Stimulated activated CD8-positive, alpha-beta memory T cell treated with anti-CD3 and anti-CD28 coated beads, Interleukin-12 subunit alpha, Interleukin-12 subunit beta, amount 100 ng/mL, for 4 hours (primary cell): ENCODE data around the gene NIT1.

Source experiments
- DNase-seq: peaks from one replicate; pipeline ENCODE4 v3.0.0-alpha.2; 2020; ENCODE audit warnings: low read depth

The NIT1 gene, protein sequence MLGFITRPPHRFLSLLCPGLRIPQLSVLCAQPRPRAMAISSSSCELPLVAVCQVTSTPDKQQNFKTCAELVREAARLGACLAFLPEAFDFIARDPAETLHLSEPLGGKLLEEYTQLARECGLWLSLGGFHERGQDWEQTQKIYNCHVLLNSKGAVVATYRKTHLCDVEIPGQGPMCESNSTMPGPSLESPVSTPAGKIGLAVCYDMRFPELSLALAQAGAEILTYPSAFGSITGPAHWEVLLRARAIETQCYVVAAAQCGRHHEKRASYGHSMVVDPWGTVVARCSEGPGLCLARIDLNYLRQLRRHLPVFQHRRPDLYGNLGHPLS

DNA sequence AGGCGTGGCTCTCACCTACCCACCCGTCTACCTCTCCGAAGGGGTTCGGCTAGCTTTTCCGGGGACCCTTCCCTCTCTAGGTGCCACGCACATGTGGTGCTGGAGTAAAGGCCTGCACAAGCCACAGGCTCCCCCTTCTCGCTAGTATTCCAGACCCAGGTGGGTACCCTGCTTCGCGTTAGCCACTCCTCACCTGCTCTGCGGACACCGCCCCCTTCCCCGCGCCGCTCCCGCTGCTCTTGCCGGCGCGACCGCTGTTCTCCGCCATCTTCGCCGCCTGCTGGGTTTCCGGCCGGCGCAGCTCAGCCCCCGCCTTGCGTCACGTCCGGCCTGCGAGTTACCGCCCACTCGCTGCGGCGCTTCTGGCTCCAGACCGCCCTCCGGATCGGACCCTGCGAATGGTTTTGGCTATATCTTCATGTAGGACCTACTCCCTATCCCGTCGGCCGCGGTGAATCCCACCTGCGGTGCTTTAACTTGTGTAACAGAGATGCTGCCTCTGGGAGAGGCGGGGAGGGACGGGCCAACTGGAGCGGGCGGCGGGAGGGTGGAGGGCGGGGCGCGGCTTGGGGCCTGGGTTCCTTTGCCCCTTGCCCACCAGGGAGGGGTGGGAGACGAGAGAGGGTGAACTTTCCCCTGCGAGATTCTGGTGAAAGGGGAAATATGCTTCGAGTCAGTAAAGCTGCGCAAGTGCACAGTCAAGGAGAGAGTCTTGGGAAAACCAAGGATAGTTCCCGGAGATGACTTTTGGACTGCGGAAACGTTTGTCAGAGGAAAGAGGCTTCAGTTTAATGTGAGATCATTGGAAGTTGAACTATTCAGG is at the start of gene NIT1, which contains the start of gene PFDN2:
Gene NIT1, plus strand, starts transcription at position 347 of the 823 bp plus-strand sequence. Its CDS starts 72 bp downstream, at position 419.
Gene PFDN2, minus strand, starts transcription at position 279 of the 823 bp plus-strand sequence. Its CDS starts 11 bp downstream, at position 268.
- peak; percentile 81 for DNase-seq

DNA sequence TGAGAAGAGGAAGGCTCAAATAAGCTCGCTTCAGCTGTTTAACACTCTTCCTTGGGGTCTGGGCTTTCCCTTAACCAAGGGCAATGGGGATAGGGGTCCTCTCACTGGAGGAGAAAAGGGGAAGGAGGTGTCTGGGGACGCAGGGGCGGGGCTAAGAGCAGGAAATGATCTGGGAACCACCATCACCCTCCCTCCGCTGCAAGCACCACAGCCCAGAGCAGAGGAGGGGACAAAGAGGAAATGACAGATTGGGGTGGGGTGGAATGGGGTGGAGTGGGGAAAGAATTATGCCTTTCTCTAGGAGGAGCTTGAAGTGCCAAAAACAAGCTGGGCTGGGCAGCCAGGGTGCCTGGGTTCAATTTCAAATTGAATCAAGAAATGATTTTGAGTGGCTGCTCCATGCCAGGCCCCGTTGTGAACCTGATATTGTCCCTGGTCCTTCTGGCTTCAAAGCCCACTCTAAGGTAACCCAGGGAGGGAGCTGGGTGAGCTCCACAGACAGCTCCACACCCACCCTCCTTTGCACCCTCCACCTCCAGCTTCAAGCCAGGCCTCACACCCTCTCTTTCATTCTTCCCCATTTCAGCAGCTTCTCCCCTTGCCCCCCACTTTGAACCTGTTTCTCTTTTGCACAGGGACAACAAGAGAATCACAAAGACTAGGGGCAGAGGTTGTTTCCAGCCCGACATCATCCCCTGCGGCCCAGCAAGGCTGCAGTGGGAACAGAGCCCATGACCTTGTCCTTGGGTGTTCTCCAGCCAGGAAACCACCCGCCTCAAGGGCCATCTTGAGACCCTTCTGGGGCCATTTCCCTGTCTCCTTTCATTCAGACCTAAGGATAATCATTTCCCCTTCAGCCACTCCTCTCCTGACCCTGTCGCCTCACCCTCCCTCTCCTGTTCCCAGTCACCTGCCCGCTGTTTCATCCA is 49.3 kb upstream of the NIT1 start:
- DNase-seq: peak; percentile 69

DNA sequence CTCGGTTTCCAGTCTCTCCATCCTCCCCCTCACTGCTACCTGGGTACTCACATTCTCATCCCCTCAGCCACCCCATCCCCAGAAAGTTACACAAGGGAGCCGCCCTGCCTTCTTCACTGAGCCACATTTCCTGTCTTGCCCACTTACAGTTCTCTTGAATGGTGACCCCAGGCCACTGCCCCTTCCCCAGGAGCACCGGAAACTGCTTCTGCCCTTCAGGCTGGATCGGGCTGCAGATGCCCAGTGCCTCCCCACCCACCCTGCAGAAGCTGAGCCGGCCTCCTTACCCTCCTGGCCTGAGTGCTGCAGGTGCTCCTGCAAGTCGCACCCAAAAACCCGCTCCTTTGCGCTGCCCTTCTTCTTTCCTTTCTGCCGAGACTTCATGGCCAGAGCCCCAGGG is 48.7 kb upstream of the NIT1 start:
- DNase-seq: no peak

DNA sequence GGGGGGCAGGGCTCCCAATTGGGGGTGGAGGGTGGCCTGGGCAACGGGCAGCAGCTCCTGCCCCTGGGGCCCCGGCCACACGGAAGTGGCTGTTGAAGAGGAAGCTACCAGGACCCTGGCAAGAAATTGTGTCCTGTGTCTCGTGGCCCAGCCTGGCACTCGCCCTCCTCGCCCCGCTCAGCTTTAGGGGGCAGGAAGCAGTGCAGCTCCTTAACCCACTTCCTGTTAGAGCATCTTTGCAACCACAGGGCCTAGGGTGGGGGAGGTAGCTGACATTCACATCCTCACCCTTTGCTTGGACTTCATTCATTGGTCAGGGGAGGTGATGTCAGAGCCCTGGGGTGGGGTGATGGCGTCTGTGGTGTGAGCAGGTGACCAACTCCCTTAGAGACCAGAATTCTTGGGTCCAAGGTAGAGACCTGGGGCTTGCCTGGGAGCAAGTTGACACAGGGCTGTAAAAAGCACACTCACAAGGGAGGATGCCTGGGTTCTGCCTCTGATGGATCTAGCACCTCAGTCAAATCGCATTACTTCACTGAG is 48.1 kb upstream of the NIT1 start, which contains the start of gene ARHGAP30:
Gene ARHGAP30, minus strand, starts transcription at position 161 of the 540 bp plus-strand sequence. CDS start 267 bp downstream, outside the sequence.
- peak; percentile 73 for DNase-seq

DNA sequence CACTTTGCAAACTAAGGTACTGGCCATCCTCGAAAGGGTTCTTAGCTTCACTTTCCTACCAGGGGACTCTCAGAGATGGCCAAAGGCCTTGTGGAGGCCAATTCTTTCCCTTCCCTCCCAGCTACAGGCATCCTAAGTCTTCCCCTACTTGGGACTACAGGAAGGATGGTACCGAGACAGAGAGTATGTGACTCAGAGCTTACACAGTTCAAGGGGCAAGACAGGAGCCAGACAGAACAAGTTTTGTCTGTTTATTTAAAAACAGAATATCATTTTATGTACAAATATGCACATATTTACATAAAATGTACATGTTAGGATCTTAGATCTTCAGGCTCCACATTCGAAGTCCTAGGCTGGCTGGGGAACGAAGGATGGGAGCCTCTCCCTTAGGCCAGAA is 47.1 kb upstream of the NIT1 start:
- no peak for DNase-seq

DNA sequence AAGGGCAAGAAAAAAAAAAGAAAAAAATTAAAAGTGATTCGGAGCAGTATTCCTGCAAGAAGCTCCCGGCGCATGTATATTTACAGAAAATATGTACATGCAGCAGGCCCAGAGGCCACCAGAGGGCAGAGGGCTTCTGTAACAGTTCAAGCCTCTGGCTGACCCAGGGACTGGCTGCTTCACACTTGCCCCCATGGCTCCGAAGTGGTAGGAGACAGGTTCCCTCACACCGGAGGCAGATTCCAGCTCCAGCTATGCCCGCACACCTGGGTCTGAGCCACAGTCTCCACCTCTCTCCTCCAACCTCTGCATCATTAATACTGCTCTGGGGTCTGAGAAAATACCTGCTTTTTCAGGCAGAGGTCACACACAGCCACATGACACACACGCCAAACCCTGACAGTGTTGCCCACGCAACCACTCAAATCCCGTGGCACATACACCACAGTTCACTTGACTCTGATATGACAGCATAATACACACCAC is 46.0 kb upstream of the NIT1 start:
- DNase-seq: no peak

DNA sequence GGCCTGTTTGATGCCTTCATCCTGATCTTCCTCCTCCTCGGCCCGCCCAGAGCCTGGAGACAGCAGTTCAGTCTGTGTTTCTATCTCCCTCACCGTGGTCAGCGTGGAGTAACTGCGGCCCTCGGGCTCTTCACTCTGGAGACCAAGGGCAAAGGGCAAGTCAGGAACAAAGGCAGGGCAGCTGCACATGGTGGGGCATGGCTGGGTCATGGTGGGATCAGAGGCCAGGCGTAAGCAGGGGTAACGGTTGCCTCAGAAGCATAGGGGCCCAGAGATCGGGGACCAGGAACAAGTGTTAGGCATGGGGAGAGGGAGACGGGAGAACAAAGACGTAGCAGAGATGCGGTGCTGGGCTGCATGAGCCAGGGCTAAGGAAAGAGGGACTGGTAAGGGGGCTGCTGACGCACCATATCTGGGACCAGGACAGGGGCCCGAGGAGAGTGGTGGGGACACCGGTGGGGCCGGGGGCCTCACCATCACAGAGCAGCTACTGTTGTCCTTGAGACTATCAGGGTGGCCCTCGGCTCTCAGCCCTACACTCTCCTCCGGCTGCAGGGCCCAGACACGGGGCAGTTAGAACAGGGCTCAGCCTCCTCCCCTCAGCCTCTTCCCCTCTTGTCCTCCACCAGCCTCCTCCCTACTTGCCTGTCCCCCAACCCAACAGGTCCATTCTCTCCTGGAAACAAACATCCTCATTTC is 45.0 kb upstream of the NIT1 start:
- no peak for DNase-seq

DNA sequence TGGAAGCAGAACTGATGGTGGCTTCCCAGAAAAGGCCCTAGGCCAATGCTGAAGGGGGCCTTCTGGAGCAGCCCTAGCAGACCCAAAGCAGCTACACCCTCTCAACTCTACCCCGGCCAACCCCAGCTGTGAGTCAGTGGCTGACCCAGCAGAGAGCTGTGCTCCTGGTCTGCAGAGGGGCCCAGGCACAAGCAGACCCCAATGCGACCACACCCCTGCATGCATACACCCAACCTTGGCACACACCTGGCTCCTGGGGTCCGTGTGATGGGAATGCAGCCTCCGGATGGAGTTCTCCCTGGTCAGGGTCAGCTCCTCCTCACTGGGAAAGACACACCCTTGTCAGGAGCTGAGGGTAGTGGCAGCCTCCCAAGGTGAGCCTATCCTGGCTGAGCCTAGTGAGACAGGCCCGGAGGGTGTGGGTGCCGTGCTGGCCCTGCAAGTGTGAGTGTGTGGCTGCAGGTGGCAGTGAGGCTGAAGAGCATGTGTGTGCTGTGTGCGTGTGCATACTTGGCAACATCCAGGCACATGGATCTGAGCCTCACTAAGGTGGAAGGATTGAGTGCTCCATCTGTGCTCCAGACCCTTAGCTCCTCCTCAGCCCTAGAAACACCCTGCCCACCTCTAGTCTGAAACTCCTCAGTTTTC is 44.3 kb upstream of the NIT1 start:
- DNase-seq: no peak

DNA sequence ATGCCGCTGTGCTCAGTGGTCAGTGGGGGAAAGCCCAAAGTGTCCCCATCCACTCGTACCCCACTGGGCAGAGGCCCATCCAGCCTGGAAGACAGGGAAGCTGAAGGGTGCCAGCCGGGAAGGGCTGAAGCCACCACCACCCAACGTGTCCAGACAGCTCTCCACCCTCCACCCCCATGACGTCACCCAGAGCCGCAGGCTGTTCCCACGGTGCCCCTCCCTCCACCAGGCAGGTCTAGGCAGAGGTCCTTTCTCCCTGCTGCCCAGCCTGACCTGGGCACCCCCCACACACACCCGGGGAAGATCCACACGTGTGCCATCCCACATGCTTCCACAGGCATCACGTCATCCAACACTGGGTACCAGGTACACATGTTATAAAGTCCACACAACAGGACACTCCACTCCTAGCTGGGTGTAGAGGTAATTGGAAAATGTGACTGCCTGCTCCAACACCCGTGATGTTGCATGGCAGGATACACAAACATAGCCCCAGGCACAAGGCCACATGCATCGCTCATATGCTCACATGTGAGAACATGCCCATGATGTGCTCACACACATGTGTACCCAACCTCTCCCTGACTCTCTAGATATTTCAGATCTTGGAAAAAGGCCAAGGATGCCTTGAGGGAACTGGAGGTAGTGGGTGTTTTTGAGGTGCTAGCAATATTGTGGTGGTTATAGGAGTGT is 43.1 kb upstream of the NIT1 start:
- DNase-seq: no peak

DNA sequence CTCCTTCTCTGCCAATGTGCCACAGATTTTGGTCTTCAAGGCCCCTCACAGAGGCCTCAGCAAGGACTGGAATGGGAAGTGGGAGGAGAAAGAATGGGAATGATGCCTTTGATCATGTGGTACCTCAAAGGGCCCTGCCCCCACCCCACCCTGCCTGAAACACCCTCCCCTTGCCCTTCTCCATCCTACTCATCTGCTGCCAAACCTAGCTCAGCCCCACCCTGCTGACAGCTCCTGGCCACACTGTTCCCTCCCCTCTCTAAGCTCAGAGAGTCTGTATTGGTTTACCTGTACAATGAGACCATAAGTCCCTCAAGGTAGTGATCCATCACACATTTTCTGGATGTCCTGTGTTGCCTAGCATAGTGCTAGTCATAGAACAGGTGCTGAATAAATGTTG is 41.5 kb upstream of the NIT1 start:
- DNase-seq: no peak

DNA sequence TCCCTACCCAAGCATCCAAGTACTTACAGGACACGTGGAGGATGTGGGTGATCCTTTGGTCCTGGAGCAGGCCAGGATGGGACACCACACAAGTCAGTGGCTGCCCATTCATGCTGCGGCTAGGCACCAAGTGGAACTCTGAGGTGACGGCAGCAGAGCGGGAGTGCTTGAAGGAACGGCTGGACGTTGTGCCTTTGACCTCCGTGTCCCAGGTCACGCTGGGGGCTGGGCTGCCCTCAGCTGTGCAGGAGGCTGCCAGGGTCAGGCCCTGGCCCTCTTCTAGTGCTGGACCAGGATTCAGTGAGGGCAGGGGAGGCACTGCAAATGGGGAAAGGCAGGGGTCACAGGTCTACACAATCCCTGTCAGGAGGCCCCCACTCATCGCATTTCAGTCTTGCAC is 40.5 kb upstream of the NIT1 start:
- DNase-seq: no peak

DNA sequence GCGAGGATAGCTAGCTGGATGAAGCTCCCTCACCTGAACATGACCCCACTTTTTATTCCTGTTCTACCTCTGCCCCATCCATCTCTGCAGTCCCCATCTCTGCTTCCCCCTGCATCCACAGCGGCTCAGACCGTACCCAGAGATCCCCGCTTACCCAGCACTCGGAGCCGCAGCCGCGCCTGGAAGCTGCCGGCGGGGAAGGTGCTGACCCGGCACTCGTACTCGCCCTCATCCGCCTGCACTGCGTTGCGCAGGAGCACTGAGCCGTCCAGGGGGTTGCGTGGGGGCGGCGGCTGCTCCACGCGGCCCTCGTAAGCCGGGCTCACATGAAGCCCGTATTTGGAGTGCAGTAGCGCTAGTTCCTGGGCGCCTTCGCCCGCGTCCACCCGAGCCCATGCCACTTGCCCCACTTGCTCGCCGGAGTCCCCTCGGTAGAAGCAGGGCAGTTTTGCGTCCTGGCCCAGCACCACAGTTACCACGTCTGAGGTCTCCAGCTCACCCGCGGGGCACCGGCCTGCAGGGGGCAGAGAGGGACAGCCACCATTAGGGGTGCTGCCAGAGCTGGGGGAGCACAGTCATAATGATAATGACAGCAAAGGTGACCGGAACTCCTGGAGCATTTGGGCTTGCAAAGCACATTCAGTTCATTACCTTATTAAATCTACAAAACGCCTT is 38.3 kb upstream of the NIT1 start:
- no peak for DNase-seq

DNA sequence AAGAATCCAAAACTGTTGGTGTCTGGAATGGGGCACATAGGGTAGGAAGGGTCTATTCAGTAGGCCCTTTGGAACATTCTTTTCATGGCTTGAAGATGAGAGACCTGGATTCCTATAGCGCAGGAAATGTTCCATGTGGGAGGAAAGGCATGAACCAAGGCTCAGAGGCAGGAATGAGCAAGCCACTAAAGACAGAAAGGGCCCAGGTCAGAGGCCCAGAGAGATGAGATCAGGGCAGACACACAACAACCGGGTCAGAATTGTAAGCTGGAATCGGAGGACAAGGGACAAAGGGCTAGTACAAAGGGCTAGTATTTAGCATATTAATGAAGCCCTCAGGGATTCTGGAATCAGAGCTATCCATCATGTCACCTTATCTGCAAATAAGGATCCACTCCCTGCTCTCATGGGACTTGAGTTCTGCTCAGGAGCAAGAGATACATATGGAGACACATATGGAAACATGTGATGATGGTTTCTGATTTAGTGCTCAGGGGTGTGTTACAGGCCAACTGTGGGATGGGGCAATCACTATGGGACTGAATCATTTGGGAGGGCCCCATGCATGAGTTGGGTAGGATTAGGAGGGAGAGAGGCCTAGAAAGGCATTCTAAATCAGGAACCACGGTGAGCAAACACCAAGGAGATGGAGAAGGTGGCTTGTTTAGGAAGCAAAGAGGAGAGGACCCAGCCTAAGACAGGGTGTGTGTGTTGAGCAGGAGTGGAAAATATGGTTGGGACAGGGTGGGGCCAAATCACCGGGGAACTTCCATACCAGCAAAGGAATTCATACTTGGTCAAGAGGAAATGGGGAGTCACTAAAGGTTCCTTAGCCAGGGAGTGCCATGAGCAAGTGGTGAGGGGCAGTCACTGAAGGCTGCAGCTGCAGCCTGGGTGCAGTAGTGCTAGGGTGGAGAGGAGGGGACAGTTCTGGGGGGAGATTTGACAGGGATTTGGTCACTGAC is 37.2 kb upstream of the NIT1 start:
- no peak for DNase-seq

DNA sequence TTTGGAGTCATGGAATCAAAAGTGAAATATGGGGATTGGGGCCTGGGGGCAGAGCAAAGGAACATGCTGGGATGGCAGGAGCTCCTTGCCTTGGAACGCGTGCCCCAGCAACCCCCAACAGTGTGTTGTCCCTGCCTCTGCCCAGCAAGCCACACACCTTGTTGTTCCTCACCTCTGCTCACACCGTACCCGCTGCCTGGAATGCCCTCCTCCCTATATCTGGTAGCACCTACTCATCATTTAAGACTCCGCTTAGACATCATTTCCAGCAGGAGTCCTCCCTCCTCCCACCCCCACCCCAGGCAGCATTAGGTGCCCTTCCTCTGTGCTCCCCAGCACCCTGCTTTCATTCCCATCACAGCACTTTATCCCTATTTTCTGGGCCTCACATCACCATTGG is 36.4 kb upstream of the NIT1 start:
- no peak for DNase-seq

DNA sequence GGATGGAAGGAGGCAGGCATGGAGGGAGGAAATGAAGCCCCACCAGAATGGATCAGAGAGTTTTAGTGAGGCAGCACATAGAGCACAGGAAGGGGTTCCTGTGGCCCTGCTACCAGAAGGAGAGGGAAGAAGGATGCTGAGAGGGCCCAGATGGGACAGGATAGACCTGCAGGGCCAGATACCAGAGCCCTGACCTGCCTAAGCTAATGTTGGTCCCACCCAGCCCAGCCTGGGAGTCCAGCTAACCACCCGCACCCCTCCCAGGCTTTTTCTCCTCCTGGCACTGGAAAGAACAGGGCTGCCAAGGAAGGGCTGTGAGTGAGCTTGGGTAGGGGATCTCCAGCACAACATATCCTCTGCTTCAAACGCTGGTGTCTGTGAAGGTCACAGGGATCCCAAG is 35.4 kb upstream of the NIT1 start:
- DNase-seq: no peak

DNA sequence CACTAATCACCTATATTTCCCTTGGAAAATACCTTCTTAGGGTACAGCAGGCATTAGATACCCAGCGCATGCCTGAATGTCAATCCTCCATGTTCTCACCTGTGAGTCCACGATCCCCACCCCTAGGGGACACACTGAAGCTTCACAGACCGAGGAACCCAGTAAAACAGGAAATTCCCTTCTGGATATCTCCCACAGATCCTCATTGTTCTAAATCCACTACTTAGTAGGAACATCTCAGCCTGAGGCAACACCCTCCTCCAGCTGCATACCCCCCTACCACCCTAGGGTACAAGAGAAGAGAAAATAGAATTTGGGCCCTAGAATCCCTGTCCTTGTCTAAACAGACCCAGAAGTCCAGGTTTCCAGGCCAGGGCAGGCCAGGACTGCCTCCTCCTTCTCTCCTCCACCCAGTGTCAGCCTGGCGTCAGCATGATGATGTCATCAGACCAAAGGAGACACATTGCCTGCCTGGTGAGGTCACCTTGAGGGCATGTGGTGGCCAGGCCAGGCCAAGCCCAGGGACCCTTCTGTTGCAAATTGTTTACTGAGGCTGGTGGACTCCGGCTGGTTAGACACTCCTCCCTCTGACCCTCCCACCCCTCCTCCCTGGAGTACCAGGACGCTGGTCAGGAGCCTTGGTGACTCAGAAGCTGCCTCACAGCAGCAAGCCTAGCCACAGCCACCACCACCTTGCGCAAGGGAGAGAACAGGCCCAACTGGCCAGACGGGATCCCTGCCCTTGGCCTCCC is 34.7 kb upstream of the NIT1 start:
- DNase-seq: no peak
